Medulla oblongata (tissue), 1 donor: ENCODE results near the gene NOP14.
"Not testable (repeated sequence)": the region's sequence is repeated elsewhere in the genome, so short reads cannot be mapped to it uniquely, and the experiment has no call there.

Experiments used
- DNase-seq: peaks from one replicate; pipeline ENCODE4 v3.0.0-alpha.2; 2015; ENCODE audit errors: extremely low spot score

The NOP14 gene

GRCh38 chr4:2942532-2943363 lies 20.5 kb downstream of the NOP14 start:
- DNase-seq = no peak

GRCh38 chr4:2942037-2942531 lies 21.1 kb downstream of the NOP14 start:
- no peak for DNase-seq

DNA sequence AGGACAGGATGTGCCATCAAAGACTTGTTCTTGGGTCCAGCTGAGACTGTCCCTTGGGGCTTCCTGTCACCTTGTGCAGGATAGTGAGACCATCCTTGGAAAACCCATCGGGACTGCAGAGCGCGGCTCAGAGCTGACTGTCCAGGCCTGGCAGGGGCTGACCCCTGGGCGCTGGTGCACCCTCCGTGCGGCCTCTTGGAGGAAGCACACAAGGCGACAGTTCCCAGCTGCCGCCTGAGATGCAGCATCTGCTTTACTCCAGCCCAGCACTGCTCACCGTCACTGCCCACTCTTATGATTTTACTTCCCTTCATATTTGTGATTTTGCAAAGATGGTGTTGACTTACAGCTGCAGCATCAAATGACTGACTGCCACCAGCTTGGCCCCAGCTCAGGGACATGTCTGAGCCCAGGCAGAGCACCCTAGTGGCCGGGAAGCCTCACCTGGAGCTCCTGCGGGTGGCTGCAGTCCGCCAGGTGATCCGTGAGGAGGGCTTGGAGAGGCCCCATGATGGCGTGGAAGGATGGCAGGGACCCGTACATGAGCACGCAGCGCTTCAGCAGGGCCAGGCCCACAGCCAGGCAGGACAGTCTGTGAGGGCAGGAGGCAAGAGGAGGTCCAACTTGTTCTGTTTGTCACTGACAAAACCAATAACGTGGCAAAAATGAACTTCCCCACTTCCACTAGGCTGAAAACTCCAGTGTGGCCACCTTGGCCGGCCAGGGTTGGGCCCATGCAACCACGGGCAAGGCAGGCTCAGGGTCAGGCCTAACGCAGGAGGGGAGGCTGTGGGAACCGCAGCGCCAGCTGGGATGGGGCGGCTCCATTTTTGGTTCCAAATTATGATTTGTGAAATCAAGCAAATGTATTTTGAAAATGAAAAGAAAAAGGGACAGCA lies 21.8 kb downstream of the NOP14 start:
- DNase-seq = no peak

DNA sequence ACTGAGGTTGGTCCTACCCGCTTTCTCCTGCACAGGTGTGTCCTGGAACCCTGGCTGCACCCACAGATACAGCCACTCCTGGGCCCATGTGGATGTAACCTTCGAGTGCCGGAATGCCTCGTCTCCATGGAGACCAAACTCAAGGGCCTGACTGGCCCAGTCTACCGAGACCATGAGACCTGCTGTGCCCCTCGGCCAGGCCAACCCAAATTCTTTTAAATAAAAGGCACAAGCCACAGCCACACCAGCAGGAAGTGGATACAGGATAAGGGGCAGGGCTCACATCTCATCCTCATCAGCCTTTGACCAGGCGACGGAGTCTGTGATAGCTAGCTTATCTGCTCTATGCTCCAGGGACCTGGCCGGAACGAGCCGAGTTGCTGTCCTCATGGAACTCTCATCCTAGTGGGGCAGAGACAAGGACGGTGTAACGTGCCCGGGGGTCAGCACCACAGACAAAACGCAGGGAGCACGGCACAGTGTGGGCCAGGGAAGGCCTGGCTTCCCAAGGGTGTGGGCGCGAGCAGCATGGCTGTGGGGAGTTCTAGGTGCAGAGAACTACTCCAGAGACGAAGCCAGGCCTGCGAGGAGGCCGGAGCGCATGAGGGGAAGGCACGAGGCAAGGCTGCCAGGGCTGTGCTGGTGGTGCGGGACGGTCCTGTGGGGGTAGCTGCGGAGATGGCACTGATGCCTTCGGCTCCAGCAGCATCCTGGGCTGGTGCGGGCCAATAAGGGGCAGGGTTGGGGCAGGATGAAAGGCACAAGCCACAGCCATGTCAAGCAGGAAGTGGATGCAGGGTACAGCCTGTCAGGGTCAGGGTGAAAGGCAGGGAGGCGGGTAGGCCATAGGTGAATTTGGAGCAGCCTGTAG lies 22.7 kb downstream of the NOP14 start:
- no peak for DNase-seq

- no peak for DNase-seq
Measured at GRCh38 chr4:2939383-2940243, 23.6 kb downstream of the NOP14 start.

DNA sequence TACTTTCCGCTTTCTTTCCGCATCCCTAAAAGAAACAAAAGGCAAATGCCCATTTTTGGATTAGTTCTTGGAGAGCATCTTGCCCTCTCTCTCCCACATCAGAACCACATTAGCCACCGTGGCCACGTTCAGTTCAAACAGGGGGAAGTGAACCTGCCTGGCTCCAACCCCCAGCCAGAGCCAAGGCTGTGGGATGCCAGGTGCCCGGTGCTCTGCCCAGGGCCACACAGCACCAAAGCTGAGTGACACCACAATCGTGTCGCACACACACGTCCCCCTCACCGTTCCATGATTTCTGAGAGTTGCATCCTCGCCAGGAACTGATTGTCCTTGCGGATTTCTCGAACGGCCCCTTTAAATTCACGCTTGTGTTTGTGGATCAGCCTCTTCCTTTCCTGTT lies 24.3 kb downstream of the NOP14 start:
- no peak for DNase-seq

GRCh38 chr4:2938411-2938810 lies 24.8 kb downstream of the NOP14 start:
- DNase-seq = not testable (repeated sequence)

DNA sequence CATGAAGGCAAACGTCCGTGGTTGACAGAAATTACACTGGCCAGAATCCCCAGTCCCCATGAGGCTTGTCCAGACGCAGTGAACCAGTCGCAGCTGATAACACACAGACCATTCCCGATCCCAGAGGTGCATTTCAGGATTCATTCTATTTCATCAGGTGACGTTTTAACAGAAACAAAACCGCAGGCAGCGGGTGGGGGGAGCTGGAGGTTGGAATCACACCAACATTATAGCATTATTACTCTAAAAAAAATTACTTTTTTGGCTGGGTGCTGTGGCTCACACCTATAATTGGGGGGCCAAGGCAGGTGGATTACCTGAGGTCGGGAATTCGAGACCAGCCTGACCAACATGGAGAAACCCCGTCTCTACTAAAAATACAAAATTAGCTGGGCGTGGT lies 25.2 kb downstream of the NOP14 start:
- no peak for DNase-seq

GRCh38 chr4:2937146-2937857 lies 25.9 kb downstream of the NOP14 start:
- DNase-seq = no peak

DNA sequence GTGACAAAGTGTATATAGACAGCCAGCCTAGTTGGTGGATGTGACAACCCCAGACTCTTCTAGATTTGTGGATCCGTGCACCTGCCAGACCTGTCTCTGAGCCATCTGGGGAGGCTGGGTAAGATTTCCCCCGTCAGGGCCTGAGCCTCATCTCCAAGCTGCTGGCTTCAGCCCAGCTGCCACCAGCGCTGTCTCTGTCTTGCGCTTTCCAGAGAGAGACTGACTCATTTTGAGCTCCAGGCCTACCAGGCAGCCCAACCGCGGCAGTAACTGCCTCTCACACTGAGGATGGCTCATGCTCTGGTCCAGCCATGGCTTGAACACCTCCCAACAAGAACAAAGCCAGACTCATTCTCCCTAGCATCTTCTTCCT lies 26.4 kb downstream of the NOP14 start:
- DNase-seq = no peak

GRCh38 chr4:2935762-2936743 lies 27.2 kb downstream of the NOP14 start:
- no peak for DNase-seq

GRCh38 chr4:2934813-2935761 lies 28.1 kb downstream of the NOP14 start:
- peak; percentile 91 for DNase-seq

DNA sequence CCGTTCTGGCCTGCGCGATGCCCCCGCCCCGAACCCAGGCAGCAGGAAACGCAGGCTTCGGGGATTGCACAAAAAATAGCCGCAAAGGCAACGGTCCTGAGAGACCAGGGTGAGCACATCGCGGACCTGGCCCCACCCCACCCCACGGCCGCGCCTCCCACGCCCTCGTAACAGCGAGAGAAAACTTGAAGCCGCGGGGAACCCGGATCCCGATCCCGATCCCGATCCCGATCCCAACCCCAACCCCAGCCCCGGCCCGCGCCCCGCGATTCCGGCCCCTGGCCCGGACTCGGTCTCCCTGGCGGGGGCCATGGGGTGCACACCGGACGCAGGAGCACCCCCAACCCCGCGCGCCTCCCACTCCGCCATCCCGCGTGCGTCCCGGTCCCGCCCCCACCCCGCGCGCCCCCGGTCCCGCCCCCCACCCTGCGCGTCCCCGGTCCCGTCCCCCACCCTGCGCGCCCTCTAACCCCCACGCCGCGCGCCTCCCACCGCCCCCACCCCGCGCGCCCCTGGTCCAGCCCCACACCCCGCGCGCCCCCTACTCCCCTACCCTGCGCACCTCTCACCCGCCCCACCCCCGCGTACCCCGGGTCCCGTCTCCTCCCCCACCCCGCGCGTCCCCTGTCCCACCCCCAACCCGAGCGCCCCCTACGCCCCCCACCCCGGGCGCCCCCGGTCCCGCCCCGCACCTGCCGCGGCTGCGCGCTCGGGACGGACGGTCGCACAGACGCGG lies 29.0 kb downstream of the NOP14 start:
- no peak for DNase-seq

DNA sequence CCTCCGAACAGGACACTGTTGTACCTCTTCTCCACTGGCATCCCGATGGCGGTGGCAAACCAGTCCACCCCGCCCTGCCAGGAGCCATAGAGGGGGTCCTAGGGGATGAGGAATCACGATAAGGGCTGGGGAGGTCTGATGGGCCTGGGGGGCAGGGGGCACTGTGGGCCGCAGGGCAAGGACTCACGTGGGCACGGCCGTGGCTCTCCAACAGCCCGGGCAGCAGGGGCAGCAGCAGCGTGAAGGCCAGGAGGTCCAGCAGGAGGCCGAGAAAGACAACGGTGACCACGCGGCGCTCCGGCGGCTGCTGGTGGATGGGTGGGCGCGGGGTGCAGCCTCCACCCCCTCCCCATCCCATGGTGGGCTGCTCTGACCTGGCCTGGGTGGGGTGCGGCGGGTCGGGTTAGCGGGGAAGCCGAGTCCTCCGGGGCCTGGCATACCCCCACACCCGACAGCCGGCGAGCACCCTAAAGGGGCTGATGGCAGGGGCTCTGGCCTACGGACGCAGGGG lies 29.6 kb downstream of the NOP14 start:
- no peak for DNase-seq

DNA sequence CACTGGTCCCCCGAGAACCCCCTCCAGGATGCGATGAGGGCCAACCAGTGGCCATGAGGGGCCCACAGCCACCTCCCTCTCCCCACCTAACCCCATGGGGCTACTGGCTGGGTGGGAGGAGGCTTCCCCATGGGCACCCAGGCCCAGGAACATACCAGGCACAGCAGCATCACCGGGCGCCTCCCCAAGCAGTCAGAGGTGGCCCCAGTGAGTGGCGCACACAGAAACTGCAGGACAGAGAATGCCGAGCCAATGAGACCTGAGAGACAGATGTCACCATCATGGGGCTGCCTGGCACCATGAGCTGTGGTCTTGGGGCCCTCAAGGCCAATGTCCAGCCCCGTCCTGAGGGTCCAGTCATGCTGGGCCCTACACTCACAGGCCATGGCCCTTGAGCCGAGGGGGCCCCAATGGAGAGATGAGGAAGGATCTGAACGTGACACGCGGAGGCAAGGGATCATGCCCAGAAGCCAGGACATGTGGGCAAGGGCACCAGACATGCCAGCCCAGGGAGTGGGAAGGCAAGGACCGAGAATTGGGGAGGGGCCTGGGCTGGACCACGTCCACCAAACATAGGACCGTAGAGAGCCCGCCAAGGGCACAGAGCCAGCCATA lies 30.1 kb downstream of the NOP14 start:
- no peak for DNase-seq

GRCh38 chr4:2932321-2932950 lies 30.8 kb downstream of the NOP14 start:
- DNase-seq = no peak
